ENCODE results near the gene POLR3F.
A peak's percentile ranks its signal among the peaks of the same experiment; 100 is the strongest.
"Not testable (repeated sequence)": the region's sequence is repeated elsewhere in the genome, so short reads cannot be mapped to it uniquely, and the experiment has no call there.

The POLR3F gene

DNA sequence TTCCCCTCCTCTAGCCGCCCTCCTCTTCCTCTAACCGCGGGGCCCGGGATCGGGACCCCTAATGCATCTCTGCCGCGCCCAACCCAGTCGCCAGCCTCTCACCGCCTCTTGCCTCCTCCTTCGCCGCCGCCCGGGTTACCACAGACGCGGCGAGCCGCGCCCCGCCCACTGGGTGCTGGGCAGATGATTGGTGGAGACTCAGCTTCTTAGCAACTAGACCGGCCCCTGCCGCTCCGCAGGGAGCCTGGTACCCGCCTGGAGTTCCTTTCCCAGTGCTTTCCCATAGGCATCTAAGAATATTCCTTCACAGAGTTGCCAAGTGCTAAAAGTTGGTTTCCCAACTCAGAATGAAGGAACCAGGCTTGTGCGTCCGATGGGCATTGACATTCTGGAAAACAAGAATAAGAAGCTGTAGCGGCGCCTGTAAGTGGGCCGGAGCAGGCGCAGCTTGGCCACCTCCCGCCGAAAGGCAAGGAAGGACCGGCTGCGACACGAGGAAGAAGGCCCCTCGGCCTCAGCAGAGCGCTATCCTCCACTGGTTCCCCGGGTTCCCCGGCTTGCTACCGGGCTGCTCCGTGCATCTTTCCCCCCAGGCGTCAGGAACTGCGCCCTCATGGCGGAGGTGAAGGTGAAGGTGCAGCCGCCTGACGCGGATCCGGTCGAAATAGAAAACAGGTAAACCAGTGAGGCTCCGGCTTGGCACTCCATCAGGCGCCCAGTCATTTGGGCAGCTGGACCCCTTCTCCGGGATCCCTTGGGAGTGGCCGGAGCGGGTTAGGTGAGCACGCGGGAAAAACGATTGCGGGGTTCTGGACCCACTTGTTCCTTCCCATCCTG lies at the start of gene POLR3F, which contains the start of gene DZANK1:
POLR3F (plus strand) TSS at position 497 of the 837 bp plus-strand sequence; CDS start at position 614, 117 bp downstream.
DZANK1 (minus strand) TSS at position 137 of the 837 bp plus-strand sequence. CDS start 1,672 bp downstream, outside the sequence.
- DNase-seq, result peak; percentile 82

DNA sequence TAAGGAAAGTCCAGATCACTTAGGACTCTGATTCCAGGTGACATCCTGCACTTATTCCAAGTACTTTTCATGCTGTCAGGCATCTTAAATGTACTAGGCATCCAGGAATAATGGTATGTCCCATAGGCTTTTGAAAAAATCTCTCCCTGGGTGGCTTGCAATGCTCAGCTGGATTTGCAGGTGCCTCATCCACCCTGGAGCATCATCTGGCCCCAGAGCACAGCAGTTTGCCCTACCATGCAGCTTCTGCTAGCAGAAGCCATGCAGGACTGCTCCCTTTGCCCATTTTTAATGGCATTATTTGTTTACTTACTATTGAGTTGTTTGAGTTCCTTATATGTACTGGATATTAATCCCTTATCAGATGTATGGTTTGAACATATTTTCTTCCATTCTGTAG lies 45.6 kb upstream of the POLR3F start:
- DNase-seq, result no peak

- DNase-seq, result no peak
Observed at GRCh38 chr20:18427214-18427613, 40.0 kb upstream of the POLR3F start.

DNA sequence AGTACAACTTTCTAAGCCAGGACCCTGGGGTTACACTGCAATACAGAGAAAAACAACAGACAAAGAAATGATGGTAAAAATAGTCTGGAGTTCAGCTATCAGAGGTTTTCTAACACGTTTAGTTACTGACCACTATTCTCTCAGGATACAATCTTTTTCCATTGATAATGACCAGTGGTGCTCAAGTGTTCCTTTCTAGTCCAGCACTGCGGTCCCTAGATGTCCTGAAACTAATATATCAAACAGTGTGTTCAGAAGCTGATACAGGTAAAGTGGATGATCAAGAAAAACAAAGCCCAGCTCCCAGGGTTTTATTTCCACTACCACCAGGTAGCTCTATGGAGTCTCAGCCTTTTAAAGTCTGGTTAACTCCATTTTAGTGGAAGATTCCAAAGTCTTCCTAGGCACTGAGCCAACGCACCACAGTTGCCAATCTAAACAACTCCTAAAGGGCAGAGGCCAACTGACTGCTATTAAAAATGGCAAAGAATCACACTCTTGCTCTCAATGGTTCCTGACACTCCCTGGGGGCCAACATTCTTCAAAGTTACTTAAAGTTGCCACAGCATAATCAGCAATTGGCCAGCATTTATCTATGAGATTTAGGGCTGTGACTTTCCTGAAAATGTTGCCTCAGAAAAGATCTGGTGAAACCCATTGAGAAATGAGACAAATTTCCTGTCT lies 38.6 kb upstream of the POLR3F start:
- DNase-seq, result no peak

DNA sequence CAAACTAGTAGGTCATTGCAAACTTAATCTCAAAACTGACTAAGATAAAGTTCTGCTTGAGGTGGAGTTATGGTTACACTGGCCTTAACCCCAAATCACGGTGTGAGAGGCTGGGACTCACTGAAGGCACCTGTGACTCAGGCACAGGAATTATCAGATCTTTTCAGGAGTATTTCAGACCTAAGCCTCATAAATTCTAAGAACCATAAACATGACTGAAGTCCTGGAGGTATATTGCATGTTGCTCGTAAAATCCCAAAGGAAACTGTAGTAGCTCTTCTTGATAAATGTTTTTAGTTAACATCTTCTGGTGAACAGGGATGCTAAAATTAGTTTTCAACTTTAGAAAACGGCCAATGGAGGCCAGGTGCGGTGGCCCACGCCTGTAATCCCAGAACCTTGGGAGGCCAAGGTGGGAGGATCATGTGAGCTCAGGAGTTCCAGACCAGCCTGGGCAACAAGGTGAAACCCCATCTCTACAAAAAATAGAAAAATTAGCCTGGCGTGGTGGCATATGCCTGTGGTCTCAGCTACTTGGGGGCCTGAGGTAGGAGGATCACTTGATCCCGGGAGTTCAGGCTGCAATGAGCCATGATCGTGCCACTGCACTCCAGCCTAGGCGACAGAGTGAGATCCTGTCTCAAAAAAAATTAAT lies 36.9 kb upstream of the POLR3F start:
- no peak for DNase-seq

DNA sequence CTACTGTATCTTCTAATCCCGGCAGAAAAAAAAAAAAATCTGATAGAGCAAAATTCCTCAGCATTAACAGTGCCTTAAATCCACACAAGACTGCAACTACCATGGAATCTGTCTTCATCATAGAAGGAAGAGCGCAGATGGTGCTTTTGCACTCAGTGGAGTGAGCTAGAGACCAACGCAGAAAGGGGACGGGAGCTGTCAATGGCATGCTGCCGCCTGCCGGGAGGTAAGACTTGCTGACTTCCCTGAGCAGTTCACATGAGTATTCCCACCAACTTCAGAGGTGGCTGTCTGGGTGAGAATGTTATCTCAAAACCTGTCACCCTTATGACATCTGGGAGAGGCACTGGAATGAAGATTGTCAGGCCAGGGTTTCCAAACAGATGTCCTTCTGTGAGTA lies 36.0 kb upstream of the POLR3F start:
- DNase-seq, result no peak

DNA sequence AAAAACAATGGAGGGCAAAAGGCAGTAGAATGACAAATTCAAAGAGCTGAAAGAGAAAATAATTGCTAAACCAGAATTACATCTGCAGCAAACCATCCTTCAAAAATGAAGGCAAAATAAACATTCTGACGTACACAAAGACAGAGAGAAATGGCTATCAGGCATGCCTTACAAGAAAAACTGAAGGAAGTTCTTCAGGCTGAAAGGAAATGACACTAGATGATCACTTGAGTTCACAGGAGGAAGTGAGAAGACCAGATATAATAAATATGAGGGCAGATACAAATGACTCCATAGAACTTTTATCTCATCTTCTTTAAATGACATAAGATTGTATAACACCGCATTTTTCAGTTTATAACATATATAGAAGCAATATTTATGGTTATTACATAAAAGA lies 30.3 kb upstream of the POLR3F start:
- DNase-seq, result no peak

- DNase-seq, result no peak
Observed at GRCh38 chr20:18440403-18440802, 26.8 kb upstream of the POLR3F start.

GRCh38 chr20:18443886-18444285 lies 23.3 kb upstream of the POLR3F start:
- DNase-seq, result no peak

GRCh38 chr20:18456600-18456999 lies 10.6 kb upstream of the POLR3F start:
- no peak for DNase-seq

- DNase-seq, result no peak
Observed at GRCh38 chr20:18465536-18466200, 1.5 kb upstream of the POLR3F start.

GRCh38 chr20:18466574-18466893 lies 656 bp upstream of the POLR3F start:
- DNase-seq, result no peak

- DNase-seq, result no peak
Observed at GRCh38 chr20:18477218-18477617, 10.0 kb downstream of the POLR3F start.

DNA sequence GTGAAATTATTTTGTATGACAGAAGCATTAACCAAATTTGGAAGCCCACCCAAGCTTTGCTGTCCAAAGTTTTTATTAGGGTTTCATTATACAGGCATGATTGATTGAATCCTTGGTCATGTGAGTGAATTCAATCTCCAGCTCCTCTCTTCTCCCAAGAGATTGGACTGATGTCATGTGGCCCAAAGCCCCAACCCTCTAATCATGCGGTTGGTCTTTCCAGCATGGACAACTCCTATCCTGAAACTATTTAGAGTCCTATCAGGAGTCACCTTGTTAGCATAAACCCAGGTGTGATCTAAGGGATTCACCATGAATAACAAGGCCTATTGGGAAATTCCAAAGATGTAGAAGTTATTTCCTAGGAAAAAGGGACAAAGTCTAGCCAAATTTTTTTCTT lies 10.6 kb downstream of the POLR3F start:
- DNase-seq, result no peak

DNA sequence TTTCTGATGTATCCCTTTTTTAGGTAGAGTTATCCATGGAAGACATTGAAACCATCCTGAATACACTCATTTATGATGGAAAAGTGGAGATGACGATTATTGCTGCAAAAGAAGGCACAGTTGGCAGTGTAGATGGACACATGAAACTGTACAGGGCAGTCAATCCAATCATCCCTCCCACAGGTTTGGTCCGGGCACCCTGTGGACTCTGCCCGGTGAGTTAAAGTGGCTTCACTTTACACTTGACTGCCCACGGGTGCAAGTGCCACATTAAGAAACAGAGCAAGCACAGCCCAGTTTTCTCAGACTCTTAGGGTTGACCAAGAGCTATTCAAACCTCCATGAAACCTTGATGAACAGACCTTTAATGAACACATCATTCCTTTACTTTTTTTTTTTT lies 14.4 kb downstream of the POLR3F start:
- DNase-seq, result no peak

DNA sequence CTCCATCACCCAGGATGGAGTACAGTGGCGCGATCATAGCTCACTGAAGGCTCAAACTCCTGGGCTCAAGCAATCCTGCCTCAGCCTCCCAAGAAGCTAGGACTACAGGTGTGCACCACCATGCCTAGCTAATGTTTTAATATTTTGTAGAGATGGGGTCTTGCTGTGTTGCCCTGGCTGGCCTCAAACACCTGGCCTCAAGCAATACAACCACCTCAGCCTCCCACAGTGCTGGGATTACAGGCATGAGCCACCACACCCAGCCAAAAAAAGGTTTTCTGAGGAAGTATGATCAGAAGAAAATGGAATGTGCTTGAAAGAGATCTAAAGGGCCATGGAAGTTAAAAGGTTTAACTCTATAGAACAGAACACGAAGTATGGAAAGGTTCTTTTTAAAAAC lies 21.1 kb downstream of the POLR3F start:
- no peak for DNase-seq

- no peak for DNase-seq
Observed at GRCh38 chr20:18496042-18496441, 28.9 kb downstream of the POLR3F start.

DNA sequence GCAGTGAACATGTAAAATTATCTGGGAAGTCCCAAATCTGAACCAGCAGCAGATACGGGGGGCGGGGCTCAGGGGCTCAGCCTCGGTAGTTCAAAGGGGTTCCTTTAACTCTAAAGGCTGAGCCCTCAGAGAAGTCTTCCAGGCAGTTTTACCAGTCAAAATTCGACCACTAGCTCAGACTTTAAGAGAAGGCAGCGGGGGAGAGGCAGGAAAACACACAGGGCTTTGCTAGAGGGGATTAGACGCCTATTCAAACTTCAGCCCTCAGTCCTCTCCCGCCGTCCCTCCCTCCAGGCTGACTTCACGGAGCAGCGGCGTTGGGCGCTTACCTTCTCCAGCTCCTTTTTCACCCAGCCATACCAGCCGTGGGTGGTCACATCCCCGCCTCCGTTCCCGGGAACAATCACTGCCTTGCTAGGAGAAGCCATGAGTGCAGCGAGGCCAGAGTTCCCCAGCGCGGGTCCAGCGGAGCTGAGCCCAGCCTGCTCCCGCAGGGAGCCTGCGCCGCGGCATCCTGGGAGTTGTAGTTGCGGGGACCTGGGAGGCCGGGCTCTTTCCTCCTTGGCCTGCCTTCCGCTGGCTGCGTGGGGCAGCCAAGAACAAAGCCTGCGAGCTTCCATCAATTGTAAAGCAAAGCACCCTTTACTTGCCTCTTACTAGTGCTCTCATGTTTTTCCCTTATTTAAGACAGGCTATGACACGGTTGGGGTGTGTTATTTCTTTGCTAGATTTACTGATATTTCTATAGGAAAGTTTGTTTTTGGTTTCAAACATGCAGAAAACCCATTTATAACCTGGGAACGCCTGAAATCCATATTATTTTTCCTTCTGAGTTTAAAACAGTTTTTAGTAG lies 29.8 kb downstream of the POLR3F start, which contains the start of gene RBBP9:
RBBP9 (minus strand) TSS at position 486 of the 853 bp plus-strand sequence; CDS start at position 428, 58 bp downstream.
- peak; percentile 16 for DNase-seq

DNA sequence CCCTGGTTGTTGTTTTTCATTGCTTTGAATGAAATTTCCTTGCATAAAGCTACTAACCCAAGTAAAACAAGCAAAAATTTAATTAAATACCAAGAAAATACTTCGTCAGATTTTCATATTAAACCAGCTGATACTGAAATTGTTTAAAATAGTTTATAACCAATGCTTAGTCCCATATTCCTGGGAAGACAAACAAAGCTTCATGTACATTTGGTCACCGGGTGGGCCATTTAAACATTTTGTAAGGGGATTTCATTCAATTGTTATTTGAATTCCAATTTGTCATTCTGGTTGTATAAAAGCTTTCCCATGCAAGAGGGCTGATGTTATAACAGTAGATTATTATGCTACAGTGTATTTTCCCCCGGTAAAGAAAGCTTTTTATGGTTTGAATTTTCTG lies 30.4 kb downstream of the POLR3F start:
- no peak for DNase-seq

DNA sequence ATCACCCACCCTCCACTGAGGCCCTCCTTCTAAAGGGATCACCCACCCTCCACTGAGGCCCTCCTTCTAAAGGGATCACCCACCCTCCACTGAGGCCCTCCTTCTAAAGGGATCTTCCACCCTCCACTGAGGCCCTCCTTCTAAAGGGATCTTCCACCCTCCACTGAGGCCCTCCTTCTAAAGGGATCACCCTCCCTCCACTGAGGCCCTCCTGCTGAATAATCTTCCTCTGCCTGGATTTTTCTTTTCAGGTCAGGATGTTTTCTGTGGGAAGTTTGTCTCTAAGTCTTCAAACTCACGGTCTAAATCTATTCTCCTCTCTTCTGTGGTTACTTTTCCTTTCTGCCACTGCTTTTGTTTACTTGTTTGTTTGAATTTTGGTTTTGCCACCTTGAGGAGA lies 34.5 kb downstream of the POLR3F start:
- DNase-seq, result not testable (repeated sequence)

DNA sequence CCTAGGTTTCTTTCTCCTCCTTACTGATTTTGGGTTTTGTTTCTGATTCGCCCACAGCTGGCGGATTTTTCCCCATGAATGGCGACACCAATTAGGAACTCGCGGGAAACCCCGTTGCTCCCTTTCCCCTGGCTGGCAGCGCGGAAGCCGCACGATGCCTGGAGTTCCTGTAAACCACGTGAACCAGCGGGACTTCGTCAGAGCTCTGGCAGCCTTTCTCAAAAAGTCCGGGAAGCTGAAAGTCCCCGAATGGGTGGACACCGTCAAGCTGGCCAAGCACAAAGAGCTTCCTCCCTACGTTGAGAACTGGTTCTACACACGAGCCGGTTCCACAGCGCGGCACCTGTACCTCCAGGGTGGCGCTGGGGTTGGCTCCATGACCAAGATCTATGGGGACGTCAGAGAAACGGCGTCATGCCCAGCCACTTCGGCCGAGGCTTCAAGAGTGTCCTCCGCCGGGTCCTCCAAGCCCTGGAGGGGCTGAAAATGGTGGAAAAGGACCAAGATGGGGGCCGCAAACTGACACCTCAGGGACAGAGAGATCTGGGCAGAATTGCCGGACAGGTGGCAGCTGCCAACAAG lies 37.4 kb downstream of the POLR3F start:
- no peak for DNase-seq

DNA sequence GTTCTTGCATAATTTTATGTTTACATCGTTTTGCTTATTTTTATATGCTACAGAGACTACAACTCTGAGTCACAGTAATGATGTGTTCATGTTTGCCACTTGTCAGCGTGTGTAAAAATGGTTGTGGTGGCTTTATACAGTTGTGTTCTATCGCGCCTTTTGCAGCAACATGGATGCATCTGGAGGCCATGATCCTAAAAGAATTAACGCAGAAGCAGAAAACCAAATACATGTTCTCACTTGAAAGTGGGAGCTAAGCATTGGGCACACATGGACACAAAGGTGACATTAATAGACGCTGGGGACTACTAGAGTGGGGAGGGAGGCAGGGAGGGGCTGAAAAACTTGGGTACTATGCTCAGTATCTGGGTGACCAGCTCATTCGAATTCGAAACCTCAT lies 39.6 kb downstream of the POLR3F start:
- no peak for DNase-seq

Measured in NCI-H2081 treated with DMSO at 0.1 percent for 48 hours (cell line).